Measurements from ENCODE around the gene SNRNP70.

The SNRNP70 gene

GRCh38 chr19:49113762-49114629 is 28.7 kb downstream of the SNRNP70 start, which contains the start of gene LIN7B:
Gene LIN7B (plus strand): TSS chr19:49114370. CDS start chr19:49114405, 35 bp downstream.
- no peak for DNase-seq (ENCODE audit: low read depth)
- peak within 1 kb of the TSS; percentile 67 for H3K4me3 ChIP-seq (ENCODE audit: control insufficient read depth, low read depth, low read length)

GRCh38 chr19:49114630-49115363 is 29.5 kb downstream of the SNRNP70 start:
- DNase-seq (ENCODE audit: low read depth): no peak
- H3K4me3 ChIP-seq (ENCODE audit: control insufficient read depth, low read depth, low read length): peak overlapping the region; percentile 67
- TF ChIP-seq CTCF (IDR thresholded peaks at IDR 0.05; ENCODE audit: control insufficient read depth, insufficient read depth, low read depth, low read length, missing control alignments): no peak

More at GRCh38 chr19:49113762-49114629, 28.7 kb downstream of the SNRNP70 start, which contains the start of gene LIN7B:
- TF ChIP-seq CTCF (IDR thresholded peaks at IDR 0.05; ENCODE audit: control insufficient read depth, insufficient read depth, low read depth, low read length, missing control alignments): peak; percentile 18

GRCh38 chr19:49116544-49116943 is 31.3 kb downstream of the SNRNP70 start:
- no peak overlapping the region for H3K4me3 ChIP-seq (ENCODE audit: control insufficient read depth, low read depth, low read length)
- no peak for DNase-seq (ENCODE audit: low read depth)
- no peak for TF ChIP-seq CTCF (IDR thresholded peaks at IDR 0.05; ENCODE audit: control insufficient read depth, insufficient read depth, low read depth, low read length, missing control alignments)

- DNase-seq (ENCODE audit: low read depth): no peak
- peak overlapping the region; percentile 67 for H3K4me3 ChIP-seq (ENCODE audit: control insufficient read depth, low read depth, low read length)
- no peak for TF ChIP-seq CTCF (IDR thresholded peaks at IDR 0.05; ENCODE audit: control insufficient read depth, insufficient read depth, low read depth, low read length, missing control alignments)
Measured at GRCh38 chr19:49117677-49118564, 32.7 kb downstream of the SNRNP70 start.

- peak; percentile 55 for DNase-seq (ENCODE audit: low read depth)
- peak within 1 kb of the TSS; percentile 67 for H3K4me3 ChIP-seq (ENCODE audit: control insufficient read depth, low read depth, low read length)
- no peak for TF ChIP-seq CTCF (IDR thresholded peaks at IDR 0.05; ENCODE audit: control insufficient read depth, insufficient read depth, low read depth, low read length, missing control alignments)
Measured at GRCh38 chr19:49118565-49119410, 33.5 kb downstream of the SNRNP70 start, which contains the start of gene C19orf73. Gene C19orf73 (minus strand): TSS chr19:49119143. CDS start chr19:49119022, 121 bp downstream.

All from AG09309 (cell line).